Esophagus muscularis mucosa (tissue), 3 donors: ENCODE results near the gene COL6A1.

ENCODE experiments used
- POLR2A ChIP-seq: fragments of 450-650 bp; IDR thresholded peaks from one replicate; pipeline ENCODE4 v1.6.1; 2017; ENCODE audit warnings: antibody characterized with exemption, moderate library complexity, mild to moderate bottlenecking, low read depth
- TF ChIP-seq, protein P1 (sequence below), 3 experiments: fragments of 200-600 bp in 2 of 3; fragments of 450-650 bp in 1 of 3; sonication (generic) in 2 of 3; IDR thresholded peaks; one replicate each; pipeline ENCODE4 v1.5.1; 2017 to 2019; ENCODE audit warnings: antibody characterized with exemption in 3 of 3, mild to moderate bottlenecking in 2 of 3, moderate library complexity in 1 of 3

DNA sequence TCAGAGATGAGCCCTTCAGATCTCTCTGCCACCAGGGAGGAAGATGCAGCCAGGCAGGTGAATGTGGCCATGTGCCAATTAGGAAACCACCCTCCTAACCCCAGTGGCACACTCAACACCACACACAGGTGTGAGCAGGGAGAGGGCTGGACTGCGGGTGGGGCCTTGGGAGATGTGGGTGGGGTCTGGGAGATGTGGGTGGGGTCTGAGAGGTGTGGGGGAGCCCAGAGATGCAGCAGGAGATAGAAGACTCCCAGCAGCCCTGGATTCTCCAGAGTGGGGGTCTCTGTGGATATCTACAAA, 43.2 kb upstream of the COL6A1 start:
- TF ChIP-seq, protein P1, sequence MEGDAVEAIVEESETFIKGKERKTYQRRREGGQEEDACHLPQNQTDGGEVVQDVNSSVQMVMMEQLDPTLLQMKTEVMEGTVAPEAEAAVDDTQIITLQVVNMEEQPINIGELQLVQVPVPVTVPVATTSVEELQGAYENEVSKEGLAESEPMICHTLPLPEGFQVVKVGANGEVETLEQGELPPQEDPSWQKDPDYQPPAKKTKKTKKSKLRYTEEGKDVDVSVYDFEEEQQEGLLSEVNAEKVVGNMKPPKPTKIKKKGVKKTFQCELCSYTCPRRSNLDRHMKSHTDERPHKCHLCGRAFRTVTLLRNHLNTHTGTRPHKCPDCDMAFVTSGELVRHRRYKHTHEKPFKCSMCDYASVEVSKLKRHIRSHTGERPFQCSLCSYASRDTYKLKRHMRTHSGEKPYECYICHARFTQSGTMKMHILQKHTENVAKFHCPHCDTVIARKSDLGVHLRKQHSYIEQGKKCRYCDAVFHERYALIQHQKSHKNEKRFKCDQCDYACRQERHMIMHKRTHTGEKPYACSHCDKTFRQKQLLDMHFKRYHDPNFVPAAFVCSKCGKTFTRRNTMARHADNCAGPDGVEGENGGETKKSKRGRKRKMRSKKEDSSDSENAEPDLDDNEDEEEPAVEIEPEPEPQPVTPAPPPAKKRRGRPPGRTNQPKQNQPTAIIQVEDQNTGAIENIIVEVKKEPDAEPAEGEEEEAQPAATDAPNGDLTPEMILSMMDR (IDR thresholded peaks at IDR 0.05): no peak
- TF ChIP-seq POLR2A: no peak
